GM21717 (cell line): ENCODE results near the gene JAK3.
"Not testable (repeated sequence)": the region's sequence is repeated elsewhere in the genome, so short reads cannot be mapped to it uniquely, and the experiment has no call there.

Experiments
- ATAC-seq: cut with Tn5 transposase; IDR thresholded peaks from one replicate; pipeline ENCODE4 v1.9.1; 2021; ENCODE audit warnings: mild to moderate bottlenecking, moderate library complexity; ENCODE audit not compliant: unreplicated experiment

JAK3 gene

DNA sequence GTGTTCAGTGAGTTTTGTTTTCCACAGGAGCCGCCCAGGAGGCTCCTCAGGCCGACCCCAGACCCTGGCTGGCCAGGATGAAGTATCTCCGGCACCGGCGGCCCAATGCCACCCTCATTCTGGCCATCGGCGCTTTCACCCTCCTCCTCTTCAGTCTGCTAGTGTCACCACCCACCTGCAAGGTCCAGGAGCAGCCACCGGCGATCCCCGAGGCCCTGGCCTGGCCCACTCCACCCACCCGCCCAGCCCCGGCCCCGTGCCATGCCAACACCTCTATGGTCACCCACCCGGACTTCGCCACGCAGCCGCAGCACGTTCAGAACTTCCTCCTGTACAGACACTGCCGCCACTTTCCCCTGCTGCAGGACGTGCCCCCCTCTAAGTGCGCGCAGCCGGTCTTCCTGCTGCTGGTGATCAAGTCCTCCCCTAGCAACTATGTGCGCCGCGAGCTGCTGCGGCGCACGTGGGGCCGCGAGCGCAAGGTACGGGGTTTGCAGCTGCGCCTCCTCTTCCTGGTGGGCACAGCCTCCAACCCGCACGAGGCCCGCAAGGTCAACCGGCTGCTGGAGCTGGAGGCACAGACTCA lies 40.0 kb downstream of the JAK3 start:
- ATAC-seq, result no peak

DNA sequence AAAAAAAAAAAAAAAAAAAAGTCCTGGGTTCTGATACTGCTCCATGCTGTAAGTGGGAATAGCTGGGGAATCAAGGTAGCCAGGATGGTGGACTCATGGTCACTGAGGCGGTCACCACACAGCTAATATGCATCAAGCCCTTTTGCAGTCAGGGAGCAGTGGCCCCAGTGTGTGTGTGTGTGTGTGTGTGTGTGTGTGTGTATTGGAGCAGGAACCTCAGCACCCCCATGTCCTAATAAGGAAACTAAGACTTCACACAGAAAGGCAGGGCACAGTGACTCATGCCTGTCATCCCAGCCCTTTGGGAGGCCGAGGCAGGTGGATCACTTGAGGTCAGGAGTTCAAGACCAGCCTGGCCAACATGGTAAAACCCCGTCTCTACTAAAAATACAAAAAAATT lies 40.8 kb downstream of the JAK3 start:
- no peak for ATAC-seq

DNA sequence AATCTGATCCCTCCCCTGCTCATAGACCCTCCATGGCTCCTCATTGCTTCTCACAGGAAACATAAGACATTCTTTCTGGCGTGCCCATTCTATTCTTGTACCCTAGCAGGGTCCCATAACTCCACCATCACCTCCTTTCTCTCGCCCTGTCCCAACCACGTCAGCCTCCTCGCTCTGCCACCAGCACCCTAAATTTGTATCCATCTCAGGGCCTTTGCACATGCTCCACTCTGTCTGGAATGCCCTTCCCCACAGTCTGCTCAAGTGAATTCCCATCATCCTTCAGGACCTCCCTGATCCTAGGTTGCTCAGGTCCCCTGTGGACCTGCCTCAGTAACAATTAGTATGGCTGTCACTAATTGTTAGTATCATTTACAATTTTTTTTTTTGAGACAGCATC lies 42.4 kb downstream of the JAK3 start:
- ATAC-seq, result no peak

DNA sequence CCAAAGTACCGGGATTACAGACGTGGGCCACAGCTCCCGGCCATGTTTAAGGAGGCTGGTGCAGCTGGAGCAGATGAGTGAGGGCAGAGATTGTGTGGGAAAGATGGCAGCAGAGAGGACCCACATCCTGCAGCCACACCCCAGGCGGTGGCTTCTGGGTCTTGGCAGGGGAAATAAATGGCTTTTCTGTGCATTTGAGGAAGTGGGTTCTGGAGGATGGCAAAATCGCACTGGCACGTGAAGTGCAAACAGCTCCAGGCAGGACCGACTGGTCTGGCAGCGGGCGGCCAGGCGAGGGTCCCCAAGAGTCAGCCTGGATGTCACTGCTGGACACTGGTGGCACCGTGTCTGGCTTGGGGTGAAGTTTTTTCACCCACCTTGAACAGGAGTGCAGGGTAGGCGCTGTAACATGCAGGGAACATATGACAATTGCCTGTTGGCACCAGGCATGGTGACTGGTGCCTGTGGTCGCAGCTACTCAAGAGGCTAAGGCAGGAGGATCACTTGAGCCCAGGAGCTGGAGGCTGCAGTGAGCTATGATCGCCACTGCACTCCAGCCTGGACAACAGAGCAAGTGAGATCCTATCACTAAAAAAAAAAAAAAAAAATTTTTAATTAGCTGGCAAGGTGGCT lies 44.4 kb downstream of the JAK3 start:
- ATAC-seq, result no peak

DNA sequence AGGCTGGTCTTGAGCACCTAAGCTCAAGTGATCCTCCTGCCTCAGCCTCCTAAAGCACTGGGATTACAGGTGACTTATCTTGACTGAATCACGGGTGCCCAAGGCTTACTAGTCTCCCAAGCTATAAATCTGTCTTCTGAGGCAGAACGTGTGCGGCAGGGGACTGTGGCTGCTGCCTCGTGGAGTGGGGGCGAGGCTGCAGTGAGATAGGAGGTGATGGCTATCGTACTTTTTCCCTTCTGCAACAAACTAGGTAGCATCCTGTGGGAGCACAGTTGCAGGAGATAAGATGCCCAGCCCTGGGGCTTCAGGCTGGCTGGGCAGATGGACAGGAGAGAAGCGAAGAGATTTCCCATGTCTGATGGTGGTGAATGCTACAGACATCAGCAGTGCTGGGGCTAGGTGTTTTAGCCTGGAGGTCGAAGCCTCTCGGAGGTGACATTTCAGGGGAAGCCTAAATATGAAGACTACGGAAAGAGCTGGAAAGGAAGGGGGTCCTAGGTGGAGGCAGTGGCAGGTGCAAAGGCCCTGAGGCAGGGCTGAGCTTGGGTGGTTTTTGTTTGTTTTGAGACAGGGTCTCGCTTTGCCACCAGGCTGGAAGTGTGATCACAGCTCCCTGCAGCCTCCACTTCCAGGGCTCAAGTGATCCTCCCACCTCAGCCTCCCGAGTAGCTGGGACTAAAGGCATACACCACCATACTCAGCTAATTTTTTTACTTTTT lies 45.5 kb downstream of the JAK3 start:
- ATAC-seq, result no peak

DNA sequence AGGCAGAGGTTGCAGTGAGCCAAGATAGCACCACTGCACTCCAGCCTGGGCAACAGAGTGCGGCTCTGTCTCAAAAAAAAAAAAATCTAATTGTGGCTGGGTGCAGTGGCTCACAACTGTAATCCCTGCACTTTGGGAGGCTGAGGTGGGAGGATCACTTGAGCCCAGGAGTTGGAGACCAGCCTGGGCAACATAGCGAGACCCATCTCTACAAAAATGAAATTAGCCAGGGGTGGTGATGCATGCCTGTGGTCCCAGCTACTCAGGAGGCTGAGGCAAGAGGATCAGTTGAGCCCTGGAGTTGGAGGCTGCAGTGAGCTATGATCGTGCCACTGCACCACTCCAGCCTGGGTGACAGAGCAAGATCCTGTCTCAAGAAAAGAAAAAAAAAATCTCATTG lies 49.2 kb downstream of the JAK3 start:
- not testable (repeated sequence) for ATAC-seq

DNA sequence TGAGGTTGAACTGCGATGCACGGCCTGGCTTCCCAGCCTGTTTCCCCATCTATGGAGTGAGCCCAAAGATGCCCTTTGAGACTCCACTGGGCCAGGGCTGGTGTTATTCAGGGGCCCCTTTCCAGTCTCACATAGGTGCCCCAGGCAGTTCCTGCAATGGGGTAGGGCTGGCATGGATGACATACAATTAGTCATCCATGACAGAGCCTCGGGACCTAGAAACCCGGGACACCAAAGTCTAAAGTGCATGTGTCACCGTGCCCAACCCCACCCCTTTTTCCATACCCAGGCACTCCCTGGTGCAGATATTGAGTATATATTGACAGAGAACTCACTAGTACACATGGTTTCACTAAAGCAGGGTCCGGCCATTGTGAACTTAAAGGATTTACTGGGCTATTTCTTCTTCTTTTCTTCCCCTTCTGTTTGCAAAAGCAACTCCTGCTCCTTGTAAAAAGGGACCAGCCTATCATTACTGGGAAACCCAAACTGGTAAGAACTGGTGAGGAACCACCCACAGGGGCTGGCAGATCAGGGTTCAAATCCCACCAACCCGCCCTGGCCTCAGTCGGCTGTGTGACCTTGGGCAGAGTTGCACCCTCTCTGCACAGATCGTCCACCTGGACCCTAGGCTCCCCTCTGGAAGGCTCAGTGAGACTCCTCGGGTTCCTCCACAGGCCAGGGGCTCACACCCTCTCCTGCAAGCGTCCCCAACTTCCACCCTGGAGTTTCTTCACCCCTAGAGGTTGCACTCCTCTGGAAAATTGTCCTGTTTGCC lies 50.2 kb downstream of the JAK3 start:
- ATAC-seq, result no peak

DNA sequence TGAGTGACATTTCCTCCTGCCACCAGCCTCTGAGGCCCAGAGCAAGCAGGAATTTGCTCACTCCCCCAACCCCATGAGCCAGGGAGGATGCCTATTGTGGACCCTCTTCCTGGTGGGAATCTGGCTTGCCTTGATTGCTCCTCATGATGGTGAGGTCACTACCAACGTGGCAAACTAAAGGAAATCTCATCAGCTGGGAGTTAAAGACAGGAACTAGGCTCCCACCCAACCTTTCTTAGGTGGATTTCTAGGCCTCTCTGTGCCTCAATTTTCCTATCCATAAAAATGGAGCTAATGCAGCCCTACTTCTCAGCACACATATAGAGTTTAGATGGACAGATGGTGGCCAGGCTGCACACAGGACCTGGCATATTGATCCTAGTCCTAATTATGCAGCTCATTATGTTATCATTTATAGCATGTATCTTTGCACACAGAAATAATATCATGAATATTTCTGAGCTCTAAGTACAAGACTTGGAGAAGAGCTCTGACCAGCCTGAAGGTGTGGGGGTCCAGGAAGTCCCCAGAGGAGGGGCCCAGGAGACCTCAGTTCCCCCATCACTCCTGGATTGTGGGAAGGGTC lies 50.9 kb downstream of the JAK3 start:
- ATAC-seq, result no peak

DNA sequence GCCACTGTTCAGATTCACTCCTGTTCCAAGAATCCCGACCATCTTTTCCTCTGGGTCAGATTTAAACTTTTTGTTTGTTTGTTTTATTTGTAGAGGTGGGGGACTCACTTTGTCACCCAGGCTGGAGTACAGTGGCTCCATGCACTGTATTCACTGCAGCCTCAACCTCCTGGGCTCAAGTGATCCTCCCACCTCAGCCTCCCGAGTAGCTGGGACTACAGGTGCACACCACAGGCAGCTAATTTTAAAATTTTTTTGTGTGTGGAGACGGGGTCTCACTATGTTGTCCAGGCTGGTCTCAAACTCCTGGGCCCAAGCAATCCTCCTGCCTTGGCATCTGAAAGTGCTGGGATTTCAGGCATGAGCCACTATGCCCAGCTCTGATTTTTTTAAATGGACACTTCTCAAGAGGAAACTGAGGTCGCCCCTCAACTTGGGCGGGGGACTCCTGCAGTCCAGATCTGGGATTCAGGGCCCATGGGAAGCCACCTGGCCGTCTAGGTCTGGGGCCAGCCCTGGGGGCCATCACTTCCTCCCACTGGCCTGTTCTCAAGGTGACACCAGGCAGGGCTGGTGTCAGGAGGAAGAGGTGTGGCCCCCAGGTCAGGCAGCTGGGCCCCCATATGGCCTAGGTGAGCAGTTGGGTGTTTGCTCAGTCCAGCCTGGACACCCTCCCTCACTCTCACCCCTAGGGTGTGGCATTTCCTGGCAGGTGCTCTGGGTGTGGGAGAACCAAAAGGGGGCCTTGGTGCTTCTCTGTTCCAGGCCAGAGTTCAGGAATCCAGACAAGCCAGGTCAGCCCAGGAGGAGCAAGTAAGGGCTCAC lies 51.6 kb downstream of the JAK3 start:
- ATAC-seq, result no peak

DNA sequence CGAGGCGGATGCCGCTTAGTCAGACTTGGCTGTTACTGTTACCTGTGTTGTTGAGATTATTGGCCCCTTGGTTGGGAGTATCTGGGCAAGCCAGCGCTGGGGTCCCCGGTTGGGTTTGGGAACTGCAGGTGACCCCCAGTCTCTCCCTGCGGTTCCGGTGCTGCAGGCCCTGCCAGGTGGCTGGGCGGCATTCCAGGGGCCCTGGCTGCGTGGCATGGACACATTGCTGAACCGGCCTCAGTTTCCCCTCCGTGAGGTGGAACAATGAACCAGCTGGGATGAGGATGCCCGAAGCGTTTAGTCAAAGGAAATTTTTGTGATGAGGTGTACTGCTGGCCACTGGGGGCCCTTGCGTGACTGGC lies 52.3 kb downstream of the JAK3 start:
- ATAC-seq, result no peak

DNA sequence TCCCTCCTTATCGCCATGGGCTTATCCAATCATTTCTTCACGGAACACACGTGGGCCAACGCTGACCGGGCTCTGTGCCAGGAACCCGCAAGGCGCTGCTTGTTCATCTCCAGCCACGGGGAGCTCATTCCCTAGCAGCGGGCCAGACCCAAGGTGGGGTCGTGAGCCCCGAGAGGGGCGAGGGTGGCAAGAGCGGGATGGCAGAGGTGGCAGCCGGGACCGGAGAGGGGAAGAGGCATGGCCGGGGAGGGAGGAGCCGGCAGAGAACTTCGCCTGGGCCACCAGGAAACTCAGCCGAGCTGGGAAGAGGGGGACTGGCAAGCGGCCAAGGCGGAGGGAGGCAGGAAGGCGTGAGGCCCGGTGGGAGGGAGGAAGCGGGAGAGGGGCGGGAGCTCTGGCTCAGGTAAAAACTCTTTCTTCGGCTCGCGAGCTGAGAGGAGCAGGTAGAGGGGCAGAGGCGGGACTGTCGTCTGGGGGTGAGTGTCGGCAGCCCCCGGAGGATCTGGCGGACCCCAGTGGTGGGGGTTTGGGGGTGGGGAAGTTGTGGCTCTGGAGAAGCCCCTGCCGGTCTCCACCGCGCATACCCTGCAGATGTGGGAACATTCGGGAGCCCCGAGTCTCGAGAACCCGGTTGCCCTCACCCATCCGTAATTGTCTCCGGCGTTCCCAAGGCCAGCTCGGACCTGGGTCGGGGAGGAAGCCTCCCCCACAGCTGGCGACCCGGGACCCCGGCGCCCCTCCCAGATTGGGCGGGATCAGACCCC lies 52.9 kb downstream of the JAK3 start, which contains the start of gene B3GNT3:
Gene B3GNT3, plus strand, starts transcription at position 408 of the 764 bp plus-strand sequence. CDS start 12,670 bp downstream, outside the sequence.
- no peak for ATAC-seq

DNA sequence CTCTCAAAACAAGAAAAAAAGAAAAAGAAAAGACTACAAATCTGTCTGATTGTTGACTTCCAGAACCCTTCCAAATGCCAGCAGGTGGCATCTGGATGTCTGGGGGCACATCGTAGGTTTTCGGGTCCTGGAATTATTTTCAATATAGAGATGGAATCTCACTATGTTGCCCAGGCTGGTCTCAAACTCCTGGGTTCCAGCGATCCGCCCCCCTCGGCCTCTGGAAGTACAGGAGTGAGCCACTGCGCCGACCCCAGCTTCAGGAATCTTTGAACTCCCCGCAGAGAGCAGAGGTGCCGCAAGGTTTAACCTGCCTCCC lies 53.4 kb downstream of the JAK3 start:
- no peak for ATAC-seq

DNA sequence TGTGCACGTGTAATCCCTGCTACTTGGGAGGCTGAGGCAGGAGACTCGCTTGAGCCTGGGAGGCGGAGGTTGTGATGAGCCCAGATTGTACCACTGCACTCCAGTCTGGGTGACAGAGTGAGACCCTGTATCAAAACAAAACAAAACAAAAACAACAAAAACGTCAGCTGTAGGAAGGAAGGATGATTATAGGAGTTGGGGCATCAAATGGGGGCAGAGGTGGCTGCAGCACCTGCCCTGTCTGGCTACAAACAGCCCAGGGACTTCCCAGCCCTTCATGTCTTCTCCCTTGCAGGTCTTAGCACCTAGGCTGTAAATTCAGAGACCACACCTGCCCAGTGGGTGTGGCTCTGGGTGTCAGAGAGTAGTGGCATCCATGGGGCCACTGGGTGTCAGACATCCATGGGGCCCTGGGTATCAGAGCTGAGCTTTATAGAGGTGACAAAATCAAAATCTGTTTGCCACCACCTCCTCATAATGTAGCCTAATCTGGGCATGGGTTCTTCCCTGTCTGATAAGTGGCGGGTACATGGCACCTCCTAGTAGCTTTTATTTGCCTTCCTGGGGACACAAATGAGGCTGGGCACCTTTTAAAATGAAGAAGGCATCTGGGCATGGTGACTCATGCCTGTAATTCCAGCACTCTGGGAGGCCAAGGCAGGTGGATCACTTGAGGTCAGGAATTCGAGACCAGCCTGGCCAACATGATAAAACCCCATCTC lies 57.6 kb downstream of the JAK3 start:
- ATAC-seq, result no peak

DNA sequence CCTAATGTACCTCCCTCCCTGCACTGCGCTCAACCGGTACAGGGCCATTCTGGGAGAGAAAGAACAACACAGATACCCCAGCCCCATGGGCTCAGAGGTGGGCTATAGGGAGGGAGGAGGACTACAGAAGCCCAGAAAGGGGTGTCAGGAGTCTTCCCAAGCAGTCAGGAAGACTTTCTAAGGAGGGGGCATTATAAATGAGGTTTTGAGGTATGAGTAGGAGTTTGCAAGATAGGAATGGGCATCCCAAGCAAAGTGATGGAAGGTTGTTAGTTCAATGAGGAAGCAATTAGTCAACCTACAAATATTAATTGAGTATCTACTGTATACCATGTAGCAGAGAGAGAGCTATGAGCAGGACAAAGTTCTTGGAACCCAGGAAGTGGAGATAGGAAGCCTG lies 59.1 kb downstream of the JAK3 start:
- ATAC-seq, result no peak

DNA sequence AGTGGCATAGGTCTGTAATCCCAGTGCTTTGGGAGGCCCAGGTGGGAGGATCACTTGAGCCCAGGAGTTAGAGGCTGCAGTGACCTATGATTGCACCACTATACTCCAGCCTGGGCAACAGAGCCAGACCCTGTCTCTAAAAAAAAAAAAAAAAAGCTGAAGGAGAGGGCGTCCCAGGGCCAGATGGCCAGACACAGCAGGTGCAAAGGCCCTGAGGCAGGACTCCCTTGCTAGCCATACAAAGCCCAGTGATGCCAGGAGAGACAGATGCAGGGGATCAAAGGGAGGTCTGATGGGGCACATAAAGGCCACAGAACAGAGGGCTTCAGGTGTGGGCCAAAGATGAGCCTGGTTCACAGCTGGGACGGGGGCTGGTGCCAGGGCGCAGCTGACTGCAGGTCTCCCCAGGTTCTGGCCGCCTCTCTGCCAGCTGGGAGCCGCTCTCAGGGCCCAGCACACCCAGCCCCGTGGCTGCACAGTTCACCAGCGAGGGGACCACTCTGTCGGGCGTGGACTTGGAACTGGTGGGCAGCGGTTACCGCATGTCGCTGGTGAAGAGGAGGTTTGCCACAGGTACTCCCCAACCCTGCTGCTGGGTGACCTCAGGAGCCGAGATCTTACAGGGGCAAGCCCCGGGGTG lies 60.4 kb downstream of the JAK3 start:
- no peak for ATAC-seq

DNA sequence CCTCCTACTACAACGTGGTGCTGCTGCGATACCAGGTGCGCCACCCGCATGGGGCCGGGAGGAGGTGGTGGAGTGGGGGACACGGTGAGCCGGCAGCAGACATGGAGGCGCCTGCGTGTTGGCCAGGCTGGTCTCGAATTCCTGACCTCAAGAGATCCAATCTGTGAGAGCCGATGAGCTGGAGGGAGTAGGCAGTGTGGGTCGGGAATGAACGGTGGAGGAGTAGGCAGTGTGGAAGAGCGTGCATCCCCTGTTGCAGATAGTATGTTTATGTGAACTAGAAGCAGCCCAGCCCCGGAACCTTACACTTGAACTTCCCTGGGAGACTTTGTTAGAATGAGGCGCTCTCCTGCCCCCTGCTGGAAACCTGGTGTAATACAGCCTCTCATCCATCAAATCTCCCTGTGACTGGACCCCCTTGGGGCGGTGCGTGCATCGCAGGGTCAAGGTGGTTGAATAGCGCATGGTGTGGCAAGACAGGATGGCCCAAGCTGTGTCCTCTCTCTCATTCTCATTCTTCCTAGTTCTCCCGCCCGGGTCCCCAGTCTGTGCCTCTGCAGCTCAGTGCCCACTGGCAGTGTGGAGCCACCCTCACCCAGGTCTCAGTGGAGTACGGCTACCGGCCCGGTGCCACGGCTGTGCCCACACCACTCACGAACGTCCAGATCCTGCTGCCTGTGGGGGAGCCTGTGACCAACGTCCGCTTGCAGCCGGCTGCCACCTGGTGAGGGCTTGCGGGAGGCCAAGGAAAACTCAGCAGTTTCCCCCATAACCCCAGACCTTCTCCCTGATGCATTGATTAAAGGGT lies 63.4 kb downstream of the JAK3 start:
- ATAC-seq, result no peak

DNA sequence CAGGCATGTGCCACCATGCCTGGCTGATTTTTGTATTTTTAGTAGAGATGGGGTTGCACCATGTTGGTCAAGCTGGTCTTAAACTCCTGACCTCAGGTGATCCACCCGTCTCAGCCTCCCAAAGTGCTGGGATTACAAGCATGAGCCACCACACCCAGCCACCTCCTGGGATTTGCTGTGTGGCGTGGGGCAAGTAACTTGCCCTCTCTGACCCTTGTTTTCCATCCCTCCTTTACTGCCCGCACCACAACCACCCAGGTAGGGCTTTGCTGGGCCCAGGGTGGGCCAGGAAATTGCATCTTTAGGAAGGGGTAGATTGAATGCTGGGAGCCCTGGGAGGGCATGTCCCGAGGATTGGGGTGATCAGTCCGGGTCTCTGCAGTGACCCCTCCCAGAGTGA lies 64.1 kb downstream of the JAK3 start:
- ATAC-seq, result not testable (repeated sequence)

DNA sequence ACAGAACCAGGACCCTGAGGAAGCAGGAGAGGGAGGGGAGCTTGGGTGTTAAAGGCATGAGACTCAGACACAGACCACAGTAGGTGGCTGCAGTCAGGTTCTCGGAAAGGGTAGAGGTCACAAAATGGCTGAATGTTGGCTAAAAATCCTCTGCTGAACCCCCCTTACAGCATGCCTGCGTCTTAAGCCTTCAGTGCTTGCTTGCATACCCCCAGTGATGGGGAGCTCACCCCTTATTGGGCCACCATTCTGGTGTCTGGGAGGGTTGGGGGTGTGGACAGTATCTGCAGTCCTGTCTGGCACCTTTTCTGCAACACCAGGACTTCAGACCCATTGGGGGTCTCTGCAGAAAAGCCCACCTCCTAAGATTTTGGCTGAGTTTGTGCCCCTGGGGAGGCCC lies 67.0 kb downstream of the JAK3 start:
- no peak for ATAC-seq
